GM03348 (cell line): ENCODE measurements around the gene LGALS14.
"Not testable (repeated sequence)": the region's sequence is repeated elsewhere in the genome, so short reads cannot be mapped to it uniquely, and the experiment has no call there.

Experiments
- DNase-seq: peaks from one replicate; pipeline ENCODE4 v3.0.0; 2012; ENCODE audit warnings: low spot score

Gene LGALS14

GRCh38 chr19:39695759-39696158, 8.5 kb upstream of the LGALS14 start:
- DNase-seq, result no peak

- DNase-seq, result no peak
Measured at GRCh38 chr19:39696387-39696786, 7.9 kb upstream of the LGALS14 start.

- no peak for DNase-seq
Measured at GRCh38 chr19:39698535-39698934, 5.7 kb upstream of the LGALS14 start.

GRCh38 chr19:39701291-39701690, 3.0 kb upstream of the LGALS14 start:
- DNase-seq, result no peak

- DNase-seq, result no peak
Measured at GRCh38 chr19:39705578-39706188, 1.4 kb downstream of the LGALS14 start.

GRCh38 chr19:39708594-39708993, 4.3 kb downstream of the LGALS14 start:
- DNase-seq, result no peak

- DNase-seq, result no peak
Measured at GRCh38 chr19:39709026-39709872, 5.0 kb downstream of the LGALS14 start.

- no peak for DNase-seq
Measured at GRCh38 chr19:39710333-39710890, 6.1 kb downstream of the LGALS14 start.

GRCh38 chr19:39720144-39720543, 15.9 kb downstream of the LGALS14 start:
- not testable (repeated sequence) for DNase-seq

- DNase-seq, result no peak
Measured at GRCh38 chr19:39725995-39726394, 21.7 kb downstream of the LGALS14 start.

- DNase-seq, result no peak
Measured at GRCh38 chr19:39727070-39727800, 23.0 kb downstream of the LGALS14 start.

- DNase-seq, result no peak
Measured at GRCh38 chr19:39728040-39728439, 23.8 kb downstream of the LGALS14 start.

- no peak for DNase-seq
Measured at GRCh38 chr19:39729594-39729993, 25.3 kb downstream of the LGALS14 start.

GRCh38 chr19:39731685-39732084, 27.4 kb downstream of the LGALS14 start:
- DNase-seq, result no peak

- DNase-seq, result no peak
Measured at GRCh38 chr19:39733841-39734240, 29.6 kb downstream of the LGALS14 start.

GRCh38 chr19:39735688-39736087, 31.4 kb downstream of the LGALS14 start:
- no peak for DNase-seq

GRCh38 chr19:39736088-39736487, 31.8 kb downstream of the LGALS14 start:
- no peak for DNase-seq

- no peak for DNase-seq
Measured at GRCh38 chr19:39737351-39737750, 33.1 kb downstream of the LGALS14 start.

- no peak for DNase-seq
Measured at GRCh38 chr19:39737891-39738290, 33.6 kb downstream of the LGALS14 start, which contains the start of gene CLC. Gene CLC (minus strand): TSS chr19:39738029. CDS start chr19:39737952, 77 bp downstream.

GRCh38 chr19:39738814-39739213, 34.5 kb downstream of the LGALS14 start:
- DNase-seq, result no peak

- DNase-seq, result no peak
Measured at GRCh38 chr19:39740395-39740794, 36.1 kb downstream of the LGALS14 start.

GRCh38 chr19:39745643-39746042, 41.4 kb downstream of the LGALS14 start:
- no peak for DNase-seq
